ENCODE data around the gene CAMKK2.
"Not testable (repeated sequence)": the region's sequence is repeated elsewhere in the genome, so short reads cannot be mapped to it uniquely, and the experiment has no call there.

CAMKK2 gene

DNA sequence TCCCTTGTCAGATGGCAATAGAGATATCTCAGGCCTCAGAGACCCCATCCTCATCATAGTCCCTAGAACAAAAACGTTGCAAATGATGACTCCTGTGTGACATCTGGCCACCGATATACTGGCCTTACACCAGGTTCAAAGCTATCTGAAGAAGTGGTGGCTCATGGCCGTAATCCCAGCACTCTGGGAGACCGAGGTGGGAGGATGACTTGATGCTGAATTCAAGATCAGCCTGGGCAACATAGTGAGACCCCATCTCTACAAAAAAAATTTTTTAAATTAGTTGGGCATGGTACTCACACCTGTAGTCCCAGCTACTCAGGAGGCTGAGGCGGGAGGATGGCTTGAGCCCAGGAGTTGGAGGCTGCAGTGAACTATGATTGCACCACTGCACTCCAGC is 13.1 kb downstream of the CAMKK2 start:
- DNase-seq: no peak
- intact Hi-C loops (cut with DNase I): no loop called here

GRCh38 chr12:121282910-121283309 is 13.6 kb downstream of the CAMKK2 start:
- intact Hi-C loops (cut with DNase I): not testable (repeated sequence)

DNA sequence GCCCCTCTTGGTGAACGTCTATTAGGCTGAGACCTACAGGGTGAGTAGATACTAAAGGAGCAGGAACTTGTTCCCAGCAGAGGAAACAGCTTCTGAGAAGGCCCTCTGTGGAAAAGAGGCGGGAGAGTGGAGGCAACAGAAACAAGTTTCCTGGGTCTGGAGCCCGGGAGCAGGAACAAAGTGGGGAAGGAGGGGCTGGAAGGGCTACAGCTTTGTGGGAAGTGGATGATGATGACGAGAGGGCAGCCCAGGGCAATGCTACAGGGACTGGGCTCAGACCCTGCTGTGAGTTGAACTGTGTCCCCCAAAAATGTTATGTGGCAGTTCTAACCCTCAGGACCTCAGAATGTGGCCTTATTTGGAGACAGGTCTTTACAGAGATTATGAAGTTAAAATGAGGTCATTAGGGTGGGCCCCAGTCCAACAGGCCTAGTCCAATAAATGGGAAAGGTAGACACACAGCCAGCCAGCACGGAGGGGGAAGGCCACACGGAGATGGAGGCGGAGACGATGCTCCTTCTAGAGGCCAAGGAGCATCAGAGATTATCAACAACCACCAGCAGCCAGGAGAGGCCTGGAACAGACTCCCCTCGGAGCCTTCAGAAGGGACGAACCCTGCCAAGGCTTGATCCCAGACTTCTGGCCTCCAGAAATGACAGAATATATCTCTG is 14.3 kb downstream of the CAMKK2 start:
- intact Hi-C loops (cut with DNase I): no loop called here
- DNase-seq: no peak

More at GRCh38 chr12:121282910-121283309, 13.6 kb downstream of the CAMKK2 start:
- not testable (repeated sequence) for DNase-seq

- DNase-seq; intact Hi-C loops (cut with DNase I): not testable (repeated sequence)
Measured at GRCh38 chr12:121281116-121281515, 15.4 kb downstream of the CAMKK2 start.

GRCh38 chr12:121280531-121280930 is 16.0 kb downstream of the CAMKK2 start:
- DNase-seq; intact Hi-C loops (cut with DNase I): not testable (repeated sequence)

DNA sequence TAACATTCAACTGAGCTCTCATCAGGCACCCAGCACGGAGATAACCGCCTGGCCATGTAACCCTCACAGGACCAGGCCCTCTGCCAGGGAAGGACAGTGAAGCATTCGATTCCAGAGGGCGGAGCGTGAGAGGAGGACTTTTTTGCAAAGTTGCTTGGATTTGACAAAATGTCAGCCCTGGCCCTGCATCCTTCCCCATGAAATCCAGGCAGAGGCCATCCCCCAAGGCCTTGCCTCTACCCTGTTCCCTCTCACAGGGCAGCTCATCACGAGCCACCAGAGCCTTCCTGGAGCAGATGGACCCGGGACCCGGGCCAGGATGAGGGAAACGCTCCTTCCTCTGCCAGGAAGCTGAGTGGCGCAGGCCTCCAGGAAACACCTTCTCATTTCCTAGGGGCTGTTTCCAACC is 17.0 kb downstream of the CAMKK2 start:
- peak in 30 of 42 donors; percentile 13 to 73 (median 46) for DNase-seq
- intact Hi-C loops (cut with DNase I): no loop called here

DNA sequence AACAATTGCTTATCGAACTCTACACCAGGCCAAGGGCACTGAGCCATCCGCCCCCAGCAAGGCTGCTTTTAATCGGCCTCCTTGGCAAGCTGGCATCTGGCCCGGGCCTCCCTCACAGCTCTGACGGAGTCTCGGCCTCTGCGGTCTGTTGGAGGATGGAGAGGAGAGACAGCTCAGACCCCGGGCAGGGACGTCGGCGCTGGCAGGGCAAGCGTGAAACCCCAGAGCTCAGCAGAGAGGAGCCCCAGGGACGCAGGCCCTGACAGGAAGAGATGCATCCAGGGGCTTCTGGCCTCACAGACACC is 17.5 kb downstream of the CAMKK2 start:
- peak in 9 of 42 donors; percentile 6 to 68 (median 32) for DNase-seq
- intact Hi-C loops (cut with DNase I): no loop called here

- peak in 1 of 42 donors; percentile 22 for DNase-seq
- intact Hi-C loops (cut with DNase I): no loop called here
Measured at GRCh38 chr12:121278169-121279070, 18.1 kb downstream of the CAMKK2 start.

- intact Hi-C loops (cut with DNase I): no loop called here
- DNase-seq: no peak
Measured at GRCh38 chr12:121277374-121277759, 19.1 kb downstream of the CAMKK2 start.

GRCh38 chr12:121274036-121274763 is 22.3 kb downstream of the CAMKK2 start:
- no peak for DNase-seq
- intact Hi-C loops (cut with DNase I): no loop called here

DNA sequence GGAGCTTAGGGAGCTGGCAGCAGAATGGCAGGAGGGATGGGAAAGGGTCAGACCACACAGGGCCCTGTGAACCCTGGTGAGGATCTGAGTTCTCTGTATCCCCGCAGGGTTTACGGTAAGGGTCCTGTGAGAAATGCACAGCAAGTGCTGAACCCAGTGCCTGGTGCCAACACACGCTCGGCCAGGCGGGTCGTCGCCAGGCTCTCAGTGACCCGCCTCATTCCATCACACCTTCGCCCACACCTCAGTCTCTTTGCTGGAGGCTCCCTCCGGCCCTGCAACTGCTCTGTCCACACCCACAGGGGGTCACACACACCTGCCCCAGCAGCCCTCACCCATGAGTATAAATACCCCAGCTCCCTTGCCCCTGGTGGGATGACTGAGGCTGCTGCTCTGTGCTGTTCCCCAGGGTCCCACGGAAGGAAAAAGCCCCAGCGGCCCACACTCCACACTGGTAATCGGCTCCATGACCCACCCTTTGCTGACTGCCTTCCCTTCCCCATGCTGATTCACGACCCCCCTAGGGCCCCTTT is 23.1 kb downstream of the CAMKK2 start:
- DNase-seq: no peak
- intact Hi-C loops (cut with DNase I): no loop called here

DNA sequence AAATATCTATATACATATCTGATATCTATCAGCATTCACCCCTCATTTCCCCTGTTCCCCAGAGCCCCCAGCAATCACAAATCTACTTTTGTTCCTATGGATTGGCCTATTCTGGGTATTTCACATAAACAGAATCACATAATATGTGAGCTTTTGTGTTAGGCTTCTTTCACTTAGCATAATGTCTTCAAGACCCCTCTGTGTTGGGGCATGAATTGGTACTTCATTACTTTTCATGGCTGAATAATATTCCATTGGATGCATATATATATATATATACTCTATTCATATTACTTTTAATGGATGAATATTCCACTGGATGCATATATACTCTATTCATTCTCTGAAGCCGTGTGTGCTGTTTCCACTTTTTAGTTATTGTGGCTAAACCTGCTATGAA is 28.7 kb downstream of the CAMKK2 start:
- intact Hi-C loops (cut with DNase I): no loop called here
- no peak for DNase-seq

GRCh38 chr12:121264951-121265515 is 31.5 kb downstream of the CAMKK2 start:
- intact Hi-C loops (cut with DNase I): no loop called here
- DNase-seq: no peak

- no peak for DNase-seq
- intact Hi-C loops (cut with DNase I): no loop called here
Measured at GRCh38 chr12:121264135-121264534, 32.4 kb downstream of the CAMKK2 start.

GRCh38 chr12:121263206-121263935 is 33.1 kb downstream of the CAMKK2 start:
- no peak for DNase-seq
- intact Hi-C loops (cut with DNase I): no loop called here

DNA sequence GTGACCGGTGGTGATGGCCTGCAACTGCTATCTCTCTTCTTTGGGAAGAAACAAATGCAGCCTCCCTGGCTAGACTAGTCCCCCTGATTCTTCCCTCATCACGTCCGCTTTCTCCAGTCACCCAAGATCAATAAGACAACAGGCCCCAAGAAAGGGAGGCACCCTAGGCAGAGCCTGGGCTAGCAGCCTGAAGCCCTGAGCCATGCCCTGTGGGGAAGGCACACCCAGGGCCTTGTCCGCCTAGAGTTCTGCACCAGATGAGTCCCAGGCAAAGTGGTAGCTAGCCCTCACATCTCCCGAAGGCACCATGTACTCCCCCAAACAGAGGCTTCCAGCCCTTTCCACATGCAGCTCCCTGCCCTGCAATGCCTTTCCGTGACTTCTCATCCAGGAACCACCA is 35.1 kb downstream of the CAMKK2 start:
- DNase-seq: no peak
- intact Hi-C loops (cut with DNase I): no loop called here

DNA sequence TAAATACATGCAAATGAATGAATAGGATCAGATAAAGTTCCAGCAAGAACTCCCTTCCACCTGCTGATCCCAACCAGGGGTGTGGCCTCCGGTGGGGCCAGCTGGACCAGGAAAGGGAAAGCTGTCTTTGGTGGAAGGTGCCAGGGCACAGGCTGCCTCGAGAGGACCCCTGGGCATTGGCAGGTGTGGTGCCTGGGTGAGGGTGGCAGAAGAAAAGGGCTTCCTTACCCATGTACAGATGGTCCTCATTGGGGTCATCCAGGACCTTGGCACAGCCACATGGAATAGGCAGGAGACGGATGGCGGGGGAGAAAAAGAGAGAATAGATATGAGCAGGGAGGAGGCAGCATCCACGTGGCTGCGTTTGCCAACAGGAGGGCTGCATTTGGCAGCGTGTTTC is 36.4 kb downstream of the CAMKK2 start:
- no peak for DNase-seq
- intact Hi-C loops (cut with DNase I): no loop called here

GRCh38 chr12:121259074-121259473 is 37.4 kb downstream of the CAMKK2 start:
- intact Hi-C loops (cut with DNase I): no loop called here
- no peak for DNase-seq

Data from head of caudate nucleus (tissue), 42 donors.